Choroid plexus epithelial cell (primary cell): Measurements from ENCODE around the gene MMP7.

Experiments
- DNase-seq: peaks from one replicate; pipeline ENCODE4 v3.0.0-alpha.2; 2010; ENCODE audit warnings: low read depth
- H3K4me3 ChIP-seq: 2 replicates; pipeline ENCODE4 v1.5.1; 2011; ENCODE audit warnings: low read depth, mild to moderate bottlenecking, control low read depth, low read length, moderate library complexity
- CTCF ChIP-seq: conservative IDR thresholded peaks from 2 replicates; pipeline ENCODE4 v1.5.1; 2011; ENCODE audit warnings: low read depth, mild to moderate bottlenecking, control low read depth, inconsistent platforms, low read length, moderate library complexity

Gene MMP7

GRCh38 chr11:102568851-102569250 lies 38.3 kb upstream of the MMP7 start:
- no peak for TF ChIP-seq CTCF
- no peak overlapping the region for H3K4me3 ChIP-seq
- DNase-seq = no peak

- no peak for DNase-seq
- no peak overlapping the region for H3K4me3 ChIP-seq
- TF ChIP-seq CTCF = no peak
Measured at GRCh38 chr11:102566112-102566511, 35.6 kb upstream of the MMP7 start.

- DNase-seq = peak; percentile 69
- TF ChIP-seq CTCF = no peak
- no peak overlapping the region for H3K4me3 ChIP-seq
Measured at GRCh38 chr11:102564110-102564509, 33.6 kb upstream of the MMP7 start.

GRCh38 chr11:102561636-102562035 lies 31.1 kb upstream of the MMP7 start:
- no peak overlapping the region for H3K4me3 ChIP-seq
- no peak for DNase-seq
- no peak for TF ChIP-seq CTCF

- TF ChIP-seq CTCF = no peak
- peak overlapping the region; percentile 38 for H3K4me3 ChIP-seq
- DNase-seq = peak; percentile 95
Measured at GRCh38 chr11:102560555-102561011, 30.0 kb upstream of the MMP7 start.

- no peak for TF ChIP-seq CTCF
- no peak overlapping the region for H3K4me3 ChIP-seq
- DNase-seq = no peak
Measured at GRCh38 chr11:102559839-102560238, 29.3 kb upstream of the MMP7 start.

GRCh38 chr11:102555091-102555490 lies 24.5 kb upstream of the MMP7 start:
- no peak overlapping the region for H3K4me3 ChIP-seq
- TF ChIP-seq CTCF = no peak
- no peak for DNase-seq
